HEK293 (cell line): ENCODE data around the gene SUCO.
"Not testable (repeated sequence)": the region's sequence is repeated elsewhere in the genome, so short reads cannot be mapped to it uniquely, and the experiment has no call there.

Experiments used
- CTCF ChIA-PET: fragments of 350-600 bp; formaldehyde crosslinking; extraction: SDS; loops from one replicate; lab custom pipeline; 2021; ENCODE audit warnings: antibody characterized with exemption; lab: Yijun Ruan, JAX
- POLR2A ChIA-PET: fragments of 300-600 bp; formaldehyde crosslinking; extraction: SDS; loops from one replicate; lab custom pipeline; 2020; ENCODE audit warnings: antibody characterized with exemption, inconsistent platforms; lab: Yijun Ruan, JAX
- H3K27ac ChIP-seq: fragments of 200-500 bp; sonication (Bioruptor generic); 2 replicates; pipeline ENCODE4 v1.5.1; 2014; ENCODE audit warnings: low read depth, low read length, control low read depth, inconsistent platforms; ENCODE audit errors: extremely low read depth
- H3K36me3 ChIP-seq, 2 experiments: fragments of 200-500 bp in 1 of 2; sonication (Bioruptor generic) in 1 of 2; 1 replicate in 1 of 2; 2 replicates in 1 of 2; pipeline ENCODE4 v1.5.1; 2014 to 2017; ENCODE audit warnings: inconsistent platforms in 2 of 2, low read length in 2 of 2; ENCODE audit not compliant: control insufficient read depth in 2 of 2, insufficient read depth in 1 of 2
- H3K4me1 ChIP-seq: fragments of 200-500 bp; sonication (Bioruptor generic); 2 replicates; pipeline ENCODE4 v1.5.1; 2014; ENCODE audit warnings: mild to moderate bottlenecking, low read length, inconsistent platforms; ENCODE audit not compliant: control insufficient read depth, insufficient read depth
- H3K4me3 ChIP-seq: 2 replicates; pipeline ENCODE4 v1.5.1; 2011; ENCODE audit warnings: low read depth, mild to moderate bottlenecking, control low read depth, low read length, moderate library complexity
- H3K9me3 ChIP-seq: fragments of 200-500 bp; sonication (Bioruptor generic); 2 replicates; pipeline ENCODE4 v1.5.1; 2014; ENCODE audit warnings: low read depth, low read length, inconsistent platforms; ENCODE audit not compliant: control insufficient read depth, insufficient read depth
- ATF2 ChIP-seq: fragments of 450-650 bp; formaldehyde crosslinking; IDR thresholded peaks from 2 replicates; pipeline ENCODE4 v1.5.1; 2016; ENCODE audit warnings: missing biosample characterization, missing genetic modification characterization, low read depth
- HOXD13 ChIP-seq: sonication (generic); formaldehyde crosslinking; IDR thresholded peaks from 2 replicates; pipeline ENCODE4 v1.8.0; 2022; ENCODE audit warnings: missing genetic modification reagents, borderline replicate concordance
- RBAK ChIP-seq: fragments of 450-650 bp; formaldehyde crosslinking; IDR thresholded peaks from 2 replicates; pipeline ENCODE4 v1.5.1; 2016; ENCODE audit warnings: missing biosample characterization, missing genetic modification characterization
- SCRT2 ChIP-seq: fragments of 450-650 bp; formaldehyde crosslinking; IDR thresholded peaks from 2 replicates; pipeline ENCODE4 v1.5.1; 2016; ENCODE audit warnings: missing biosample characterization, missing genetic modification characterization
- TRIM28 ChIP-seq: IDR thresholded peaks from 2 replicates; pipeline ENCODE4 v1.6.1; 2011; ENCODE audit warnings: low read length, control low read depth, borderline replicate concordance
- ZNF157 ChIP-seq: fragments of 450-650 bp; formaldehyde crosslinking; IDR thresholded peaks from 2 replicates; pipeline ENCODE4 v1.5.1; 2016; ENCODE audit warnings: missing biosample characterization, missing genetic modification characterization
- ZNF16 ChIP-seq: fragments of 450-650 bp; formaldehyde crosslinking; IDR thresholded peaks from 2 replicates; pipeline ENCODE4 v1.5.1; 2016; ENCODE audit warnings: low read depth, missing biosample characterization, missing genetic modification characterization
- ZNF292 ChIP-seq: fragments of 450-650 bp; formaldehyde crosslinking; IDR thresholded peaks from 2 replicates; pipeline ENCODE4 v1.5.1; 2016; ENCODE audit warnings: low read depth, missing biosample characterization, missing genetic modification characterization, borderline replicate concordance
- ZNF639 ChIP-seq: fragments of 450-650 bp; formaldehyde crosslinking; IDR thresholded peaks from 2 replicates; pipeline ENCODE4 v1.5.1; 2016; ENCODE audit warnings: missing biosample characterization, missing genetic modification characterization
- ZNF670 ChIP-seq: fragments of 450-650 bp; formaldehyde crosslinking; IDR thresholded peaks from 2 replicates; pipeline ENCODE4 v1.5.1; 2016; ENCODE audit warnings: missing biosample characterization, missing genetic modification characterization, low read depth
- ZNF701 ChIP-seq: fragments of 450-650 bp; formaldehyde crosslinking; IDR thresholded peaks from 2 replicates; pipeline ENCODE4 v1.5.1; 2016; ENCODE audit warnings: missing biosample characterization, missing genetic modification characterization
- ZNF785 ChIP-seq: fragments of 450-650 bp; formaldehyde crosslinking; IDR thresholded peaks from 2 replicates; pipeline ENCODE4 v1.5.1; 2016; ENCODE audit warnings: missing biosample characterization, missing genetic modification characterization
- TF ChIP-seq, protein P1 (sequence below): fragments of 450-650 bp; formaldehyde crosslinking; IDR thresholded peaks from 2 replicates; pipeline ENCODE4 v1.5.1; 2016; ENCODE audit warnings: missing biosample characterization, missing genetic modification characterization
- TF ChIP-seq, protein P2 (sequence below): fragments of 450-650 bp; formaldehyde crosslinking; IDR thresholded peaks from 2 replicates; pipeline ENCODE4 v1.5.1; 2016; ENCODE audit warnings: missing biosample characterization, missing genetic modification characterization

The SUCO gene

GRCh38 chr1:172492421-172492820, 40.5 kb upstream of the SUCO start:
- CTCF ChIA-PET, result no interaction called here
- TF ChIP-seq ZNF16 (tag by site-specific recombination), result no peak
- TF ChIP-seq RBAK (tag by site-specific recombination), result no peak
- TF ChIP-seq ZNF670, result no peak
- no peak for TF ChIP-seq ZNF785 (tag by site-specific recombination)
- no peak for TF ChIP-seq ZNF157
- TF ChIP-seq, protein P1, sequence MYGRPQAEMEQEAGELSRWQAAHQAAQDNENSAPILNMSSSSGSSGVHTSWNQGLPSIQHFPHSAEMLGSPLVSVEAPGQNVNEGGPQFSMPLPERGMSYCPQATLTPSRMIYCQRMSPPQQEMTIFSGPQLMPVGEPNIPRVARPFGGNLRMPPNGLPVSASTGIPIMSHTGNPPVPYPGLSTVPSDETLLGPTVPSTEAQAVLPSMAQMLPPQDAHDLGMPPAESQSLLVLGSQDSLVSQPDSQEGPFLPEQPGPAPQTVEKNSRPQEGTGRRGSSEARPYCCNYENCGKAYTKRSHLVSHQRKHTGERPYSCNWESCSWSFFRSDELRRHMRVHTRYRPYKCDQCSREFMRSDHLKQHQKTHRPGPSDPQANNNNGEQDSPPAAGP (tag by site-specific recombination), result no peak
- TF ChIP-seq ZNF292, result no peak
- TF ChIP-seq, protein P2, sequence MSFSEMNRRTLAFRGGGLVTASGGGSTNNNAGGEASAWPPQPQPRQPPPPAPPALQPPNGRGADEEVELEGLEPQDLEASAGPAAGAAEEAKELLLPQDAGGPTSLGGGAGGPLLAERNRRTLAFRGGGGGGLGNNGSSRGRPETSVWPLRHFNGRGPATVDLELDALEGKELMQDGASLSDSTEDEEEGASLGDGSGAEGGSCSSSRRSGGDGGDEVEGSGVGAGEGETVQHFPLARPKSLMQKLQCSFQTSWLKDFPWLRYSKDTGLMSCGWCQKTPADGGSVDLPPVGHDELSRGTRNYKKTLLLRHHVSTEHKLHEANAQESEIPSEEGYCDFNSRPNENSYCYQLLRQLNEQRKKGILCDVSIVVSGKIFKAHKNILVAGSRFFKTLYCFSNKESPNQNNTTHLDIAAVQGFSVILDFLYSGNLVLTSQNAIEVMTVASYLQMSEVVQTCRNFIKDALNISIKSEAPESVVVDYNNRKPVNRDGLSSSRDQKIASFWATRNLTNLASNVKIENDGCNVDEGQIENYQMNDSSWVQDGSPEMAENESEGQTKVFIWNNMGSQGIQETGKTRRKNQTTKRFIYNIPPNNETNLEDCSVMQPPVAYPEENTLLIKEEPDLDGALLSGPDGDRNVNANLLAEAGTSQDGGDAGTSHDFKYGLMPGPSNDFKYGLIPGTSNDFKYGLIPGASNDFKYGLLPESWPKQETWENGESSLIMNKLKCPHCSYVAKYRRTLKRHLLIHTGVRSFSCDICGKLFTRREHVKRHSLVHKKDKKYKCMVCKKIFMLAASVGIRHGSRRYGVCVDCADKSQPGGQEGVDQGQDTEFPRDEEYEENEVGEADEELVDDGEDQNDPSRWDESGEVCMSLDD, result no peak
- TF ChIP-seq TRIM28, result no peak
- no peak for TF ChIP-seq ZNF701 (tag by site-specific recombination)
- TF ChIP-seq HOXD13 (CRISPR knock-in tag), result no peak
- TF ChIP-seq ZNF639, result no peak
- TF ChIP-seq, all 188 proteins: peak for 0
- H3K36me3 ChIP-seq, result no peaks in the 10 kb centered on the region
- no peaks in the 10 kb centered on the region for H3K4me1 ChIP-seq
- H3K27ac ChIP-seq, result no peak overlapping the region
- no peaks in the 10 kb centered on the region for H3K9me3 ChIP-seq
- no peak overlapping the region for H3K4me3 ChIP-seq
- POLR2A ChIA-PET, result no interaction called here

DNA sequence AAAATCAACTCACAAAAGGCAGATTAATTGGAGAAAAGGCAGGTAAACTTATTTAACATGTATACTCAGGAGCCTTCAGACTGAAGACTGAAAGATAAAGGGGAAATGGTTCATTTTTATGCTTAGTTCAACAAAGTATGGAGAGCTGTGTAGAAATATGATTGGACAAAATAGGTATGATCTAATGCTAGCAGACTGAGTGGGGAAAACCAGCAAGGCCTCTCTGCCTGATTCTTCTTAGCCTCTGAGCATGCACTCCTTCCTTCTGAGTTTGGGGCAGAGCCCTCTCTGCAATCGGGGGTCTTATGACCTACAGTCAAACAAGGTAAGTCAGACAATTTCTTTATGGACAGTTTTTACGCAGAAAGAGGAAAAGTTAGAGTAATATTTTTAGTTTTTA, 38.8 kb upstream of the SUCO start:
- CTCF ChIA-PET, result no interaction called here
- TF ChIP-seq SCRT2 (no peak), ATF2 (tag by site-specific recombination) (no peak)
- TF ChIP-seq, all 188 proteins: peak for 0

DNA sequence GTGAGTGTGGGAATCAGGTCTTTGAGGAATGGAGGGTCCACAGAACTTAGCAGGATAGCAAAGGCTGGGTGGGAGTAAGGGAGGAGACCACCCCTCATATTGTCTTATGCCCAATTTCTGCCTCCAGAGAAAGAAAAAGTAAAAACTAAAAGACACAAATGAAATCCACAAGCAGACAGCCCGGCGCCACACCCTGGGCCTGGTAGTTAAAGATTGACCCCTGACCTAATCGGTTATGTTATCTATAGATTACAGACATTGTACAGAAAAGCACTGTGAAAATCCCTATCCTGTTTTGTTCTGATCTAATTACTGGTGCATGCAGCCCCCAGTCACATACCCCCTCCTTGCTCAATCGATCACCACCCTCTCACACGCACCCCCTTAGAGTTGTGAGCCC, 36.8 kb upstream of the SUCO start:
- POLR2A ChIA-PET, result interaction anchor here (2.3 kb wide), 1 partner anchor 36 kb away, joined by 11 read pairs; the partner anchor contains the start of gene SUCO
- CTCF ChIA-PET, H3K4me1 ChIP-seq, H3K36me3 ChIP-seq, H3K4me3 ChIP-seq, H3K27ac ChIP-seq, H3K9me3 ChIP-seq: not testable (repeated sequence)

More for the DNA sequence above, 38.8 kb upstream of the SUCO start:
- no peak overlapping the region for H3K4me3 ChIP-seq
- H3K36me3 ChIP-seq, result no peaks in the 10 kb centered on the region
- H3K27ac ChIP-seq, result no peak overlapping the region
- H3K9me3 ChIP-seq, result no peaks in the 10 kb centered on the region
- POLR2A ChIA-PET, result no interaction called here
- no peaks in the 10 kb centered on the region for H3K4me1 ChIP-seq
